ENCODE results near the gene GNG7.

DNA sequence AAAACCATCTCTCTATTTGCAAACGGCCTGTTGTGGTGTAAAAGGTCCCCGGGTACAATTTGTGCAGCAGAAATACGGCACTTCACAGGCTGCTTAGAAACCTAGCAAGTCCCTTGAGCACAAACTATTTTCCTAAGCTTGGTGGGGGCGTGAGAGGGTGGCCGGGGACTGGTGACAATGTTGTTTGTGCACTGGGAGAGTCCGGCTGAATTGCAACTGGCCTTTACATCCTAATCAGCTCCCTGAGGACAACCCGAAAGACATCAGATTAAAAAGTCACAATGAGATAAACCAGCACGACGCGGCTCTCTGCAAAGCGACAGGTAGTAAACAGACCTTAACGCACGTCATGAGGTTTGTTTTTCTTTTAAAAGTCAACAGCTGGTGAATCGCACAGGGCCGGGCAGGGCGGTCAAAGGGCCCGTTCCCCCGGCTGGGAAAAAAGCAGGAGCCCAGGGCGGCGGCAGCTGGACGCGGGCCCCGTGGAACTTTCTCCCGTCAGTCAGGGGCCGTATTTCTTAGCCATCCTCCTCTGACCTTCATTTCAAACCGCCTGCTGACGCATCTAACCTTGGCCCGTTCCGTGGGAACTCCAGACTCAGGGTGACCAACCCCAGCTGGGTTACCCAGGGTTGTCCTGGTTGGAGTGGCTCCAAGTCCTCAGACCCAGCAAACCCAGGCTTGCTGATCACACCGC, 114.3 kb downstream of the GNG7 start:
- no peak for TF ChIP-seq ZNF565 (CRISPR knock-in tag; conservative IDR thresholded peaks at IDR 0.05; ENCODE audit: low read depth)
- TF ChIP-seq, protein P1, sequence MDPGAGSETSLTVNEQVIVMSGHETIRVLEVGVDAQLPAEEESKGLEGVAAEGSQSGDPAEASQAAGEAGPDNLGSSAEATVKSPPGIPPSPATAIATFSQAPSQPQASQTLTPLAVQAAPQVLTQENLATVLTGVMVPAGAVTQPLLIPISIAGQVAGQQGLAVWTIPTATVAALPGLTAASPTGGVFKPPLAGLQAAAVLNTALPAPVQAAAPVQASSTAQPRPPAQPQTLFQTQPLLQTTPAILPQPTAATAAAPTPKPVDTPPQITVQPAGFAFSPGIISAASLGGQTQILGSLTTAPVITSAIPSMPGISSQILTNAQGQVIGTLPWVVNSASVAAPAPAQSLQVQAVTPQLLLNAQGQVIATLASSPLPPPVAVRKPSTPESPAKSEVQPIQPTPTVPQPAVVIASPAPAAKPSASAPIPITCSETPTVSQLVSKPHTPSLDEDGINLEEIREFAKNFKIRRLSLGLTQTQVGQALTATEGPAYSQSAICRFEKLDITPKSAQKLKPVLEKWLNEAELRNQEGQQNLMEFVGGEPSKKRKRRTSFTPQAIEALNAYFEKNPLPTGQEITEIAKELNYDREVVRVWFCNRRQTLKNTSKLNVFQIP (CRISPR knock-in tag; IDR thresholded peaks at IDR 0.05; ENCODE audit: borderline replicate concordance, low read depth): no peak
- no peak for TF ChIP-seq ZNF70 (CRISPR knock-in tag; IDR thresholded peaks at IDR 0.05)
- no peak for TF ChIP-seq ZFP3 (CRISPR knock-in tag; IDR thresholded peaks at IDR 0.05)
- TF ChIP-seq PPARA (CRISPR knock-in tag; IDR thresholded peaks at IDR 0.05; ENCODE audit: borderline replicate concordance): no peak
- no peak for TF ChIP-seq RARB (CRISPR knock-in tag; IDR thresholded peaks at IDR 0.05)
- no peak for TF ChIP-seq TCF4 (CRISPR knock-in tag; IDR thresholded peaks at IDR 0.05; ENCODE audit: borderline replicate concordance)
- TF ChIP-seq ISL1 (CRISPR knock-in tag; IDR thresholded peaks at IDR 0.05): no peak
